Measurements from ENCODE around the gene TECPR1. TPM values are rescaled to one million over a fixed set of nuclear protein-coding genes. Genes with fewer than 3 reads are reported as not detected.
A peak's percentile ranks its signal among the peaks of the same experiment; 100 is the strongest.

The TECPR1 gene
- total RNA-seq, 1 experiment from 2014 or later: 13.9 TPM

DNA sequence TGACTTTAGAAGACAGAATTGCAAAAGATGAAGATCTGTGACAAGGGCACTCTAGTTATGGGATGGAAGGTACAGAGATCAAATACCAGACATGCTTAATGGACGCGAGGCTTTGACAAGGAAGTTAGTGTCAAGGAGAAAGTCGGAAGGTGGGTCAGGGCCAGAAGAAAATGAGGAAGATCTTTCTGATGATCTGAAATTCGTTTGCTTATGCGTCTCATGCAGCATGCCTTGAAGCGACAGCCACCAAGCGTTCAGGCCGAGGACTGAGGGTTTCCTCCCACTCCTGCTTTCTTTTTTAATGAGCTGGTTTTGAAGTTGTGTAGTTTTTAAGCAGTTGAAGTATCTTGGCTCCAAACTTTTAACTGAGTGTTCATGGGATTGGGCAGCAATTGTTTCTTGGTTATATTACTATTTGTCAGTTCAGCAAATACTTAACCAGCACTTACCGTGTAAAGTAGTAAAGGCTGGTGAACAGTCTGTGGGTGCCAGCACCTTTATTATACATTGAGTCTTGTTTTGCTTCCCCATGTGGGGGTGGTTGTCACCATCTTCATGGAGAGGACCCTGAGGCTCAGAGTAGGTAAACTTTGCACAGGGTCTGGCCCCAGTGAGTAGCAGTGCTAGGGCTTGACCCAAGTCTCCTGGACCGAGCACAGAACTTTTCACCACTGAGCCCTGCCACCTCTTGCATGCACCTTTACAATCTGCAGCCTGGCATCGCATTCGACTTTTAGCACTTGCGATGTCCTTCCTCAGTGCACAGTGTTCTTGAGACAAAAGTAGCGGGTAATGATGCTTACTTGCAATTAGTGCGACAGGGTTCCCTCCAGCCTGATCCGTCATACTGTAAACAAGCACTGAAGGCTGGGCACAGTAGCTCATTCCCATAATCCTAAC, 55.1 kb downstream of the TECPR1 start:
- H3K9me3 ChIP-seq (ENCODE audit: control insufficient read depth, low read depth, low read length): no peaks in the 10 kb centered on the region
- H2BK5ac ChIP-seq (ENCODE audit: insufficient read length, low read length): no peak overlapping the region
- no peak overlapping the region for H2AFZ ChIP-seq (ENCODE audit: low read length)
- no peak for DNase-seq
- no peaks in the 10 kb centered on the region for H3K27me3 ChIP-seq (ENCODE audit: insufficient read depth, low read length)
- H4K5ac ChIP-seq (ENCODE audit: insufficient read length, low read depth, low read length): no peak overlapping the region
- Mint-ChIP-seq H3K4me3 (no peak overlapping the region), H3K27me3 (ENCODE audit: low read depth) (no peaks in the 10 kb centered on the region), H3K27ac (peak overlapping the region in 2 of 3 experiments; percentile 9 to 34; a peak in 4 of 7 replicates), H3K9me3 (no peaks in the 10 kb centered on the region), H3K4me1 (no peaks in the 10 kb centered on the region), H3K36me3 (ENCODE audit: insufficient read depth in 1 of 3, low read depth in 3 of 3) (peaks cover 19 to 45% (median 36%) of the 10 kb centered on the region in 3 experiments; a peak in 6 of 7 replicates)
- TF ChIP-seq CTCF (conservative IDR thresholded peaks at IDR 0.05): no peak
- no peak overlapping the region for H3K4ac ChIP-seq (ENCODE audit: low read depth, low read length)
- H4K91ac ChIP-seq (ENCODE audit: insufficient read length, low read depth, low read length): no peak overlapping the region
- H3K9ac ChIP-seq (ENCODE audit: extremely low read depth, insufficient read length, low read length): no peak overlapping the region
- H4K20me1 ChIP-seq (ENCODE audit: control insufficient read depth, insufficient read depth, insufficient read length): no peaks in the 10 kb centered on the region
- H3K4me1 ChIP-seq (ENCODE audit: insufficient read depth, low read length): no peaks in the 10 kb centered on the region
- H2BK15ac ChIP-seq (ENCODE audit: low read depth, low read length): no peak overlapping the region
- H3K56ac ChIP-seq (ENCODE audit: insufficient read length, low read depth, low read length): no peak overlapping the region
- no peaks in the 10 kb centered on the region for H3K79me1 ChIP-seq (ENCODE audit: insufficient read depth, low read depth, low read length, poor library complexity, severe bottlenecking)
- 0 out of 2 replicates have a peak, but pooled peaks cover 3% of the 10 kb centered on the region for H3K79me2 ChIP-seq (ENCODE audit: insufficient read depth, low read length)
- H3K14ac ChIP-seq (ENCODE audit: insufficient read depth, low read length): no peak overlapping the region
- H3T11ph ChIP-seq (ENCODE audit: low read length): no peak overlapping the region
- no peak overlapping the region for H3K23ac ChIP-seq (ENCODE audit: insufficient read length, low read depth, low read length)
- WGBS (ENCODE audit: extremely low coverage, insufficient read length, low lambda C conversion rate): no CpG with 5 or more reads among the region's 16 CpGs
- H4K8ac ChIP-seq (replicated peaks; ENCODE audit: insufficient read length, low read depth, low read length): no peak overlapping the region
- no peak overlapping the region for H2BK20ac ChIP-seq (ENCODE audit: low read depth, low read length, poor library complexity, severe bottlenecking)
- no peak overlapping the region for H3K18ac ChIP-seq (ENCODE audit: insufficient read length, low read depth, low read length)
- no peak overlapping the region for H3K27ac ChIP-seq (ENCODE audit: insufficient read length, low read depth, low read length)
- H2BK120ac ChIP-seq (ENCODE audit: low read depth, low read length, poor library complexity, severe bottlenecking): no peak overlapping the region
- no peak overlapping the region for H2AK5ac ChIP-seq (ENCODE audit: insufficient read length, low read length)
- H3K23me2 ChIP-seq (ENCODE audit: insufficient read length, low read depth, low read length, poor library complexity, severe bottlenecking): no peaks in the 10 kb centered on the region
- H3K4me2 ChIP-seq (ENCODE audit: insufficient read depth, insufficient read length, low read length): no peak overlapping the region
- H2BK12ac ChIP-seq (ENCODE audit: insufficient read length, low read depth, low read length): no peak overlapping the region
